Measurements from ENCODE around the gene CD8B. TPM values are rescaled to one million over a fixed set of nuclear protein-coding genes. Genes with fewer than 3 reads are reported as not detected.
A peak's percentile ranks its signal among the peaks of the same experiment; 100 is the strongest.
"Not testable (repeated sequence)": the region's sequence is repeated elsewhere in the genome, so short reads cannot be mapped to it uniquely, and the experiment has no call there.

CD8B gene
- total RNA-seq (2014; rRNA removed) (not detected in 2 replicates), Bru-seq, nascent RNA (percentile 4 among the genes with signal in this experiment), BruChase-seq, experiment 1, labeled RNA remaining after a 6-hour chase (not detected), BruChase-seq, experiment 2, labeled RNA remaining after a 2-hour chase (not detected)
- long read RNA-seq = 0 reads

DNA sequence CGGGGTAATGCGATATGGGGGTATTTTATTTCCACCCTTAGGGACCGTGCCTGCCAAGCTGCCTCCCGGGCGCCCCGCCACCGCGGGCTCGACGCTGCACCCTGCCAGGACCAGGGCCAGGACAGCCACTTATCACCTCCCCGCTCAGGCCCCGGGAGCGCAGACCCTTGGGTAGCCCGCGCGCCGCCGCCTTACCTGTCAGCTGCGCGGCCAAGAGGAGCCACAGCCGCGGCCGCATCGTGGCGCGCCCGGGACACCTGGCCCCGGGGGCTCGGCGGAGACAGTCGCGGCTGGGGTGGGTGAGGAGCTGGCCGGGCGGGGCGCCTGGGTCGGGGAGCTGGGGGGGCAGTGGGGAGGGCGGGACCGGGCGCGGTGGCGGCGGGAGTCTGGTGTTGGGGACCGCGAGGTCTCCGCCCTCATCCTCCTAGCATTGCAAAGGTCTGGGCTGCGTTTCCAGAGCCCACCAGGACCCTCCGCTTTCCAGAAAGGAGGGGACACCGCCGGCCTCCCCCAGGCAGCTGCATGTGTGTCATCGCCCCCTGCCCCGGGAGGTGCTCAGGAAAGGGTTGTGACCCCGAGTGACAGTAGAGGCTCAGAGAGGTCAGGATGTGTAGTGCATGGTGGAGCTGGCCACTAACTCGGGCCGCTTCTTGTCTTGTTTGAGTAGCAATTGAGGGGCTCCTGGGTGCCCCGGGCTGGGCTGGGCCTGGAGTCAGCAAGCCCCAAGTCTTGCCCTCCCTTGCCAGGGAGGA is at the start of gene CD8B:
Gene CD8B, minus strand, starts transcription at position 259 of the 752 bp plus-strand sequence. Its CDS starts 21 bp downstream, at position 238.
- H3K27ac ChIP-seq (ENCODE audit: low read length); BruUV-seq (replicated peaks); ATAC-seq; H3K9me3 ChIP-seq (ENCODE audit: low read length); H3K36me3 ChIP-seq (ENCODE audit: low read depth, low read length); intact Hi-C loops (cut with micrococcal nuclease); H3K9me2 ChIP-seq (replicated peaks; ENCODE audit: low read length); CTCF ChIA-PET; H3K27me3 ChIP-seq (ENCODE audit: low read length); H3K4me2 ChIP-seq (ENCODE audit: low read length); H2AFZ ChIP-seq (ENCODE audit: low read length); H4K20me1 ChIP-seq (ENCODE audit: low read length); DNase-seq; H3K4me1 ChIP-seq (ENCODE audit: insufficient read depth, low read length); H3K9ac ChIP-seq (ENCODE audit: low read length); POLR2A ChIA-PET (ENCODE audit: unreplicated experiment); H3F3A ChIP-seq (ENCODE audit: low read length, unreplicated experiment); H3K4me3 ChIP-seq (ENCODE audit: low read length); H3K79me2 ChIP-seq (ENCODE audit: low read length): not testable (repeated sequence)

DNA sequence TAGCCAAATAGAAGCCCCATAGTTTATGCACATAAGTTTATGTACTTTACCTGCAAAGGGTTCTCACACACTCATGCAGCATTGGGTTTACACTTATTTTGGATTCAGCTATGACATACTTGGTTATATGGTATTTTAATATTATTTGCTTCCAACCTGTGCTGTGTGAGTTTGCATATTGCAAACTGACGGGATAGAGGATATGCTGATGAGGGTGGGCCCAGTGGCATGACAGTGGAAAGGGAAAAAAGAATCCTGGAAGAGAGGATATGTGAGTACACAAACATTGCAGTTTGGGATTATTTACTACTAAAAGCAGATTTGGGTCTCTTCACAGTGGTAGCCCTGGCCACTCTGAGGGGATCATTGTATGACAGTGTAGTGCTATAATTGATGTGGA is 44.2 kb upstream of the CD8B start:
- H3K4me3 ChIP-seq (ENCODE audit: low read length); H3K9me2 ChIP-seq (replicated peaks; ENCODE audit: low read length); H3K36me3 ChIP-seq (ENCODE audit: low read depth, low read length); H3K4me2 ChIP-seq (ENCODE audit: low read length); H3K9me3 ChIP-seq (ENCODE audit: low read length); DNase-seq; H3K27me3 ChIP-seq (ENCODE audit: low read length); ATAC-seq; H3K9ac ChIP-seq (ENCODE audit: low read length); H3F3A ChIP-seq (ENCODE audit: low read length, unreplicated experiment); H3K4me1 ChIP-seq (ENCODE audit: insufficient read depth, low read length); H3K79me2 ChIP-seq (ENCODE audit: low read length); H3K27ac ChIP-seq (ENCODE audit: low read length); H2AFZ ChIP-seq (ENCODE audit: low read length); CTCF ChIA-PET; intact Hi-C loops (cut with micrococcal nuclease); POLR2A ChIA-PET (ENCODE audit: unreplicated experiment); H4K20me1 ChIP-seq (ENCODE audit: low read length); BruUV-seq (replicated peaks): not testable (repeated sequence)

DNA sequence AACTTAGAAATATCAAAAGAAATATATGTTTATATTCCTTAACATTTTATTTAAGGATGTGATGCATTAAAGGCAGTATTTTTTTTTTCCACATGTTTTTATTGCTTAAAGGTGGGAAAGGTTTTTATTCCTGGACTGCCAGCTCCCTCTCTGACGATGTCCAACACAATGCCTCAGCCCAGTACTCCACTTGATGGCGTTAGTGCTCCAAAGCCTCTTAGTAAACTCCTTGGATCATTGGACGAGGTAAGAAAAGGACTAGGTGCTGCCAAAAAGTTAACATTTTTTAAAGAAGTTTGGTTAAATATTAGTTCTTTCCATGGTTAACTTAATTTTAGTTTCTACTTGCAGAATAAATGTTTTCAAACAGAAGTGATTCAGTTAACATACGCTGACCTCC is 39.0 kb upstream of the CD8B start:
- H3K27ac ChIP-seq (ENCODE audit: low read length); H2AFZ ChIP-seq (ENCODE audit: low read length); H3K9me3 ChIP-seq (ENCODE audit: low read length); intact Hi-C loops (cut with micrococcal nuclease); H3K4me1 ChIP-seq (ENCODE audit: insufficient read depth, low read length); H3K79me2 ChIP-seq (ENCODE audit: low read length); POLR2A ChIA-PET (ENCODE audit: unreplicated experiment); H3K9me2 ChIP-seq (replicated peaks; ENCODE audit: low read length); H3K9ac ChIP-seq (ENCODE audit: low read length); CTCF ChIA-PET; H3K36me3 ChIP-seq (ENCODE audit: low read depth, low read length); H3F3A ChIP-seq (ENCODE audit: low read length, unreplicated experiment); H3K4me3 ChIP-seq (ENCODE audit: low read length); H3K27me3 ChIP-seq (ENCODE audit: low read length); ATAC-seq; H4K20me1 ChIP-seq (ENCODE audit: low read length); DNase-seq; BruUV-seq (replicated peaks); H3K4me2 ChIP-seq (ENCODE audit: low read length): not testable (repeated sequence)

DNA sequence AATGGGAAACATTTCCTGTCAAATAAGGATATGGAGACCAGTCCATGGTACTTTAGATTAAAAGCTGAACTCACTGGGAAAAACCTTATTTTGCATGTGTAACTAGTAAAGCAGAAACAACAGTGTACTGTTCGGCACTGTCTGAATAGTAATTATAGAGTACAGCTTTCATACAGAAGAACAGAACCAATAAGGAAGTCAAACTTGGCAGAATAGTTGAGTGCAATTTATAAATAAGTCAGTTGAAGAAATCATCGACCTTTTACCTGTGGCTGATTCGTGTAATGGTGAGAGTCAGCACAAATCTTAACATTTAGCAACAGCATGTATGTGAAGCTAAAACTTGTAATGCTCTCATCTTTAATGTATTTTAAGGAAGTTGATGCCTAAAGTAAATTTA is 24.3 kb upstream of the CD8B start:
- H3K9me2 ChIP-seq (replicated peaks; ENCODE audit: low read length); BruUV-seq (replicated peaks); intact Hi-C loops (cut with micrococcal nuclease); ATAC-seq; H3K9ac ChIP-seq (ENCODE audit: low read length); CTCF ChIA-PET; H3K36me3 ChIP-seq (ENCODE audit: low read depth, low read length); H3K79me2 ChIP-seq (ENCODE audit: low read length); H4K20me1 ChIP-seq (ENCODE audit: low read length); H3F3A ChIP-seq (ENCODE audit: low read length, unreplicated experiment); H2AFZ ChIP-seq (ENCODE audit: low read length); H3K27ac ChIP-seq (ENCODE audit: low read length); H3K4me2 ChIP-seq (ENCODE audit: low read length); H3K9me3 ChIP-seq (ENCODE audit: low read length); POLR2A ChIA-PET (ENCODE audit: unreplicated experiment); H3K4me1 ChIP-seq (ENCODE audit: insufficient read depth, low read length); H3K27me3 ChIP-seq (ENCODE audit: low read length); DNase-seq; H3K4me3 ChIP-seq (ENCODE audit: low read length): not testable (repeated sequence)

DNA sequence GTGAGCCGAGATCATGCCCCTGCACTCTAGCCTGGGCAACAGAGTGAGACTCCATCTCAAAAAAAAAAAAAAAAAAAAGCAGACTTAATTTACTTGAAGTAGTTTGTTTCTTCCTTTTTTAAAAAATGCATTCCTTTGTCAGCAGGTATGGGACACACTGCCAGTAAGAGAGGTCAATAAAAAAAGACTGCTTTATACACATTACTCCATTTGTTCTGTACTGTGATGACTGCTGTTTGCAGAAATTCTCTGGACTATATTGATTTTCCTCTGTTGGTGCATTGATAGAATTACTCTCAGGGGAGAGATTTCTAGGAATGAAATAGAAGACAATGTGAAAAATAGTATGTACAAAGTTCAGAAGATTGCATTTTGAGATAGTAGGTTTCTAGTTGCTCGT is 21.2 kb upstream of the CD8B start:
- H3K4me1 ChIP-seq (ENCODE audit: insufficient read depth, low read length); intact Hi-C loops (cut with micrococcal nuclease); H2AFZ ChIP-seq (ENCODE audit: low read length); H3K9me3 ChIP-seq (ENCODE audit: low read length); H3K27me3 ChIP-seq (ENCODE audit: low read length); BruUV-seq (replicated peaks); H4K20me1 ChIP-seq (ENCODE audit: low read length); H3K79me2 ChIP-seq (ENCODE audit: low read length); H3K9ac ChIP-seq (ENCODE audit: low read length); CTCF ChIA-PET; H3K36me3 ChIP-seq (ENCODE audit: low read depth, low read length); ATAC-seq; POLR2A ChIA-PET (ENCODE audit: unreplicated experiment); H3K4me3 ChIP-seq (ENCODE audit: low read length); DNase-seq; H3K27ac ChIP-seq (ENCODE audit: low read length); H3K4me2 ChIP-seq (ENCODE audit: low read length); H3F3A ChIP-seq (ENCODE audit: low read length, unreplicated experiment); H3K9me2 ChIP-seq (replicated peaks; ENCODE audit: low read length): not testable (repeated sequence)

DNA sequence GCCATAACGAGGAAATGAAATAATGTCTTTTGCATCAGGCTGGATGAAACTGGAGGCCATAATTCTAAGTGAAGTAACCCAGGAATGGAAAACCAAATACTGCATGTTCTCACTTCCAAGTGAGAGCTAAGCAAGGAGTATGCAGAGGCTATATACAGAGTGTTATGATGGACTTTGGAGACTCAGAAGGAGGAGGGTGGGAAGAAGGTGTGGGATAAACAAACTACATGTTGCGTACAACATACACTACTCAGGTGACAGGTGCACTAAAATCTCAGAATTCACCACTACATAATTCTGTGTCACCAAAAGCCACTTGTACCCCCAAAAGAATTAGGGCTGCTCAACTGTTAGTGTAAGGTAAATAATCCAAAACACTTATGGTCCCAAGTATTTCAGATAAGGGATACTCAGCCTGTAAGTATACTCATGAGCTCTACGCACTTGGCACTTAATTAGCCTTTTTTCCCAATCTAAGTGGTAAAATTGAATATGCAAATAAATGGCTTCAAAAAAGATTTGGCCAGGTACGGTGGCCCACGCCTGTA is 20.5 kb upstream of the CD8B start:
- H3K27me3 ChIP-seq (ENCODE audit: low read length) = peaks cover 11% of the 10 kb centered on the region
- ATAC-seq; H3K27ac ChIP-seq (ENCODE audit: low read length); DNase-seq; H3K4me2 ChIP-seq (ENCODE audit: low read length); H4K20me1 ChIP-seq (ENCODE audit: low read length); POLR2A ChIA-PET (ENCODE audit: unreplicated experiment); H3K4me3 ChIP-seq (ENCODE audit: low read length); H3F3A ChIP-seq (ENCODE audit: low read length, unreplicated experiment); H3K9ac ChIP-seq (ENCODE audit: low read length); H3K9me2 ChIP-seq (replicated peaks; ENCODE audit: low read length); H3K4me1 ChIP-seq (ENCODE audit: insufficient read depth, low read length); CTCF ChIA-PET; H3K9me3 ChIP-seq (ENCODE audit: low read length); H3K79me2 ChIP-seq (ENCODE audit: low read length); intact Hi-C loops (cut with micrococcal nuclease); H3K36me3 ChIP-seq (ENCODE audit: low read depth, low read length); BruUV-seq (replicated peaks); H2AFZ ChIP-seq (ENCODE audit: low read length): not testable (repeated sequence)
